ENCODE measurements around the gene IQCH.
A peak's percentile ranks its signal among the peaks of the same experiment; 100 is the strongest.

IQCH gene

DNA sequence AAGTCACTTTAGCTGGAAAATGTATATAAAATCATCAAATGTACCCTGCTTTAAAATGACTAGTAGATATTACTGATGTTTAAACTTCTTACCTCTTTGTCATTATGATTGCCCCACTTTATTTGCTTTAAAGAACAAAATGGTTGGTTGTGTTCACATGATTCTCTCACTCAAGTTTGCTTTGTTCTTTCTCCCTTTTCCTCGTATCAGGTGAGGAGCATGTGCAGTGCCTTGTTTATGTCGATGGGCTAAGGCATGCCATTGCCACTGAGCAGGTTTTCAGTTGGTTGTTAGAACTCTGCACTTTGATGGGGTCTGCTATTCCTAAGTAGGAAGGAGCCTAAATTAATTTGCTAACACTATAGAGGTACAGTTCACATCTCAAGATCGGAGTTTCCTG is 293.2 kb downstream of the IQCH start:
- Histone ChIP-seq H3K9me3 (ENCODE audit: control insufficient read depth, insufficient read depth, low read length) (no peaks in the 10 kb centered on the region), H3K36me3 (ENCODE audit: control insufficient read depth, low read length) (peaks cover 12% of the 10 kb centered on the region; the same call in 1 of the 2 replicates), H3K27ac (ENCODE audit: low read depth, low read length) (peak overlapping the region; percentile 54), H3K4me2 (ENCODE audit: low read length) (peak overlapping the region; percentile 79), H3K27me3 (ENCODE audit: control insufficient read depth, low read length) (no peaks in the 10 kb centered on the region), H3K9me2 (replicated peaks; ENCODE audit: control insufficient read depth, low read length) (no peaks in the 10 kb centered on the region), H3K4me1 (ENCODE audit: control insufficient read depth, low read length) (peaks cover 42% of the 10 kb centered on the region), H3K4me3 (ENCODE audit: low read length) (peak overlapping the region; percentile 65), H3F3A (ENCODE audit: control insufficient read depth, insufficient read depth) (peaks cover 19% of the 10 kb centered on the region), H4K20me1 (ENCODE audit: control insufficient read depth, insufficient read depth, low read depth, low read length) (no peaks in the 10 kb centered on the region), H3K79me2 (ENCODE audit: control insufficient read depth, low read length) (peaks cover 7% of the 10 kb centered on the region; the same call in 1 of the 2 replicates)
- no peak for TF ChIP-seq EZH2phosphoT487 (IDR thresholded peaks at IDR 0.05; ENCODE audit: borderline replicate concordance, low read length)
- TF ChIP-seq, protein P1, sequence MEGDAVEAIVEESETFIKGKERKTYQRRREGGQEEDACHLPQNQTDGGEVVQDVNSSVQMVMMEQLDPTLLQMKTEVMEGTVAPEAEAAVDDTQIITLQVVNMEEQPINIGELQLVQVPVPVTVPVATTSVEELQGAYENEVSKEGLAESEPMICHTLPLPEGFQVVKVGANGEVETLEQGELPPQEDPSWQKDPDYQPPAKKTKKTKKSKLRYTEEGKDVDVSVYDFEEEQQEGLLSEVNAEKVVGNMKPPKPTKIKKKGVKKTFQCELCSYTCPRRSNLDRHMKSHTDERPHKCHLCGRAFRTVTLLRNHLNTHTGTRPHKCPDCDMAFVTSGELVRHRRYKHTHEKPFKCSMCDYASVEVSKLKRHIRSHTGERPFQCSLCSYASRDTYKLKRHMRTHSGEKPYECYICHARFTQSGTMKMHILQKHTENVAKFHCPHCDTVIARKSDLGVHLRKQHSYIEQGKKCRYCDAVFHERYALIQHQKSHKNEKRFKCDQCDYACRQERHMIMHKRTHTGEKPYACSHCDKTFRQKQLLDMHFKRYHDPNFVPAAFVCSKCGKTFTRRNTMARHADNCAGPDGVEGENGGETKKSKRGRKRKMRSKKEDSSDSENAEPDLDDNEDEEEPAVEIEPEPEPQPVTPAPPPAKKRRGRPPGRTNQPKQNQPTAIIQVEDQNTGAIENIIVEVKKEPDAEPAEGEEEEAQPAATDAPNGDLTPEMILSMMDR (IDR thresholded peaks at IDR 0.05; ENCODE audit: low read depth, low read length, poor library complexity, severe bottlenecking) = no peak

DNA sequence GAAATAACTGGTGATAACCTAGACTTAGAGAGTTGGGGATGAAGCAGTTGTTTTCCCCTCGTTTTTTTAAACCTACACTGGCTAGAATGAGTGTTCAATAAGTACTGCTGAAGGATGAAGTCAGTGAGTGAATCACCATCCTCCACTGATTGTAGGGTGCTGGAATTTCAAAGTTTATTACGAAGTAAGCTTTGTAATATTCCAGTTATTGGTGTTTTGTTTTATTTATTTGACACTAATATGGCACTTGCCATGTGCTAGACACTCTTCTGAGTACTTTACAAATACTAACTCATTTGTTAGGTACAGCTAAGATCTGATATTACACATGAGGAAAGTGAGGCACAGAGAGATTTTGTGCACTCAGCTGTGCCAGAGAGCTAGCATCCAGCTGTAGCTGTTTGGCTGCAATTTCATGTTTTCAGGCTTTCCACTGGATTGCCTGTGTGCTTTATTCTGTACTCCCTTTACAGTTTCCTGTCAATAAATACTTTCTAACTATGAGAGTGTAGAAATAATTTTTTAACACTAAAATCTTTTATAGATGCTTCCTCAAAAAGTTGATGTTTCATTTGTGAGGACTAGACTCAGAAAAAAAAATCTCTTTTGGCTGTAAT is 293.8 kb downstream of the IQCH start:
- H3K4me3 ChIP-seq (ENCODE audit: low read length) = peak overlapping the region; percentile 65
- H3K27ac ChIP-seq (ENCODE audit: low read depth, low read length) = peak overlapping the region; percentile 54
- H3K27me3 ChIP-seq (ENCODE audit: control insufficient read depth, low read length) = no peaks in the 10 kb centered on the region
- peaks cover 12% of the 10 kb centered on the region; the same call in 1 of the 2 replicates for H3K36me3 ChIP-seq (ENCODE audit: control insufficient read depth, low read length)
- H4K20me1 ChIP-seq (ENCODE audit: control insufficient read depth, insufficient read depth, low read depth, low read length) = no peaks in the 10 kb centered on the region
- H3F3A ChIP-seq (ENCODE audit: control insufficient read depth, insufficient read depth) = peaks cover 19% of the 10 kb centered on the region
- no peak for TF ChIP-seq EZH2phosphoT487 (IDR thresholded peaks at IDR 0.05; ENCODE audit: borderline replicate concordance, low read length)
- TF ChIP-seq, protein P1 (IDR thresholded peaks at IDR 0.05; ENCODE audit: low read depth, low read length, poor library complexity, severe bottlenecking) = no peak
- H3K4me1 ChIP-seq (ENCODE audit: control insufficient read depth, low read length) = peaks cover 37% of the 10 kb centered on the region
- H3K9me3 ChIP-seq (ENCODE audit: control insufficient read depth, insufficient read depth, low read length) = no peaks in the 10 kb centered on the region
- H3K4me2 ChIP-seq (ENCODE audit: low read length) = peak overlapping the region; percentile 79
- no peaks in the 10 kb centered on the region for H3K9me2 ChIP-seq (replicated peaks; ENCODE audit: control insufficient read depth, low read length)
- H3K79me2 ChIP-seq (ENCODE audit: control insufficient read depth, low read length) = peaks cover 7% of the 10 kb centered on the region; the same call in 1 of the 2 replicates

DNA sequence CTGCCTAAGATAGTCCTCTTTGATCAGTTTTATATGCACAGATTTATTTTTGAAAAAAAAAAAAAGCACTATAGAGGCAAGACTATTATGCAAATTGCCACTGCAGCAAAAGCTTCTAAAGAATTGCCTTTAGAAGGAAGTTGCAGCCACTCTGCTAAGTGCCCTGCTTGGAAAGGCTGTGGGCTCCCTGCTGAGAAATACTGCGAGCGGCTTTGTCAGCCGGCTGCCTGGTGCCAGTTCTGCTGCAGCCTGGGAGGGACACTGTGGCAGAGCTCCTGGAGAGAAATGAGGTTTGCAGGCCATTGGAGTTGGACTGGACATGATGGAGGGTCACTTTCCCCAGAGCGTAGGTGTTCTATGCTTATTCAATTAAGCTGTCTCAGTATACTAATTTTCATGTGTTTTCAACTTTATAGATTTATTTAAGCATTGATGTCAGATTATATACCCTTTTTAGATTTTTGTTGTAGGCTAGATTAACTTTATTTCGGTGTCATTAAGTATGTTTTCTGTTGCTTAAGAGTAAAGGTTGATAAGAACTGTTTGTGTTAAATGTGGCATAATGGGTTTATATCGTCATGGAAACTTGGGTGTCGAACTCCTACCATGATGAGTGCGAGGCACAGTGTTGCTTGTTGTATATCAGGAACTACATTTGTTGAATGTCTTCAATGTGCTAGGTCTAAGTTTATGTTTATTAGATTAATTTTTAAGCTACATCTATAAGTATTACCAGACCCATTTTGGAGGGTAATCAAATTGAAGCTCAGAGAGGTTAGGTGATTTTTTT is 294.5 kb downstream of the IQCH start:
- Histone ChIP-seq H3F3A (ENCODE audit: control insufficient read depth, insufficient read depth) (peaks cover 17% of the 10 kb centered on the region), H3K79me2 (ENCODE audit: control insufficient read depth, low read length) (peaks cover 7% of the 10 kb centered on the region; the same call in 1 of the 2 replicates), H4K20me1 (ENCODE audit: control insufficient read depth, insufficient read depth, low read depth, low read length) (no peaks in the 10 kb centered on the region), H3K27me3 (ENCODE audit: control insufficient read depth, low read length) (no peaks in the 10 kb centered on the region), H3K4me1 (ENCODE audit: control insufficient read depth, low read length) (peaks cover 34% of the 10 kb centered on the region), H3K36me3 (ENCODE audit: control insufficient read depth, low read length) (peaks cover 12% of the 10 kb centered on the region; the same call in 1 of the 2 replicates), H3K9me2 (replicated peaks; ENCODE audit: control insufficient read depth, low read length) (no peaks in the 10 kb centered on the region), H3K4me2 (ENCODE audit: low read length) (peak overlapping the region; percentile 79), H3K27ac (ENCODE audit: low read depth, low read length) (peak overlapping the region; percentile 54), H3K4me3 (ENCODE audit: low read length) (peak overlapping the region; percentile 65), H3K9me3 (ENCODE audit: control insufficient read depth, insufficient read depth, low read length) (no peaks in the 10 kb centered on the region)
- no peak for TF ChIP-seq EZH2phosphoT487 (IDR thresholded peaks at IDR 0.05; ENCODE audit: borderline replicate concordance, low read length)
- TF ChIP-seq, protein P1 (IDR thresholded peaks at IDR 0.05; ENCODE audit: low read depth, low read length, poor library complexity, severe bottlenecking) = no peak

All from DOHH2 (cell line).